ENCODE data around the gene SNORC.
"Not testable (repeated sequence)": the region's sequence is repeated elsewhere in the genome, so short reads cannot be mapped to it uniquely, and the experiment has no call there.

Gene SNORC

GRCh38 chr2:232846055-232846454 is 24.0 kb upstream of the SNORC start:
- no peak for TF ChIP-seq CTCF (IDR thresholded peaks at IDR 0.05)
- H3K27me3 ChIP-seq, result no peaks in the 10 kb centered on the region
- no peak overlapping the region for H3K4me3 ChIP-seq (ENCODE audit: low read depth in 1 of 2, low read length in 1 of 2)
- H3K9me3 ChIP-seq, result no peaks in the 10 kb centered on the region
- H3K27ac ChIP-seq, result no peak overlapping the region
- H3K36me3 ChIP-seq, result peaks cover 69% of the 10 kb centered on the region
- peaks cover 9 to 13% of the 10 kb centered on the region in 2 experiments for H3K4me1 ChIP-seq (ENCODE audit: control insufficient read depth in 1 of 2, insufficient read depth in 1 of 2, low read depth in 1 of 2, low read length in 1 of 2)

- H3K9me3 ChIP-seq, result no peaks in the 10 kb centered on the region
- H3K4me1 ChIP-seq (ENCODE audit: control insufficient read depth in 1 of 2, insufficient read depth in 1 of 2, low read depth in 1 of 2, low read length in 1 of 2), result no peaks in the 10 kb centered on the region
- TF ChIP-seq CTCF (IDR thresholded peaks at IDR 0.05), result no peak
- H3K36me3 ChIP-seq, result peaks cover 84% of the 10 kb centered on the region
- H3K27me3 ChIP-seq, result no peaks in the 10 kb centered on the region
- no peak overlapping the region for H3K4me3 ChIP-seq (ENCODE audit: low read depth in 1 of 2, low read length in 1 of 2)
- no peak overlapping the region for H3K27ac ChIP-seq
Observed at GRCh38 chr2:232850039-232850438, 20.0 kb upstream of the SNORC start.

GRCh38 chr2:232852081-232852480 is 18.0 kb upstream of the SNORC start:
- H3K36me3 ChIP-seq, result peaks cover 85% of the 10 kb centered on the region
- H3K27me3 ChIP-seq; H3K4me1 ChIP-seq (ENCODE audit: control insufficient read depth in 1 of 2, insufficient read depth in 1 of 2, low read depth in 1 of 2, low read length in 1 of 2); H3K9me3 ChIP-seq; H3K27ac ChIP-seq; H3K4me3 ChIP-seq (ENCODE audit: low read depth in 1 of 2, low read length in 1 of 2): not testable (repeated sequence)

- no peak overlapping the region for H3K27ac ChIP-seq
- no peaks in the 10 kb centered on the region for H3K27me3 ChIP-seq
- H3K9me3 ChIP-seq, result no peaks in the 10 kb centered on the region
- no peak for TF ChIP-seq CTCF (IDR thresholded peaks at IDR 0.05)
- H3K4me1 ChIP-seq (ENCODE audit: control insufficient read depth in 1 of 2, insufficient read depth in 1 of 2, low read depth in 1 of 2, low read length in 1 of 2), result no peaks in the 10 kb centered on the region
- peaks cover 85% of the 10 kb centered on the region for H3K36me3 ChIP-seq
- H3K4me3 ChIP-seq (ENCODE audit: low read depth in 1 of 2, low read length in 1 of 2), result no peak overlapping the region
Observed at GRCh38 chr2:232852676-232853075, 17.4 kb upstream of the SNORC start.

GRCh38 chr2:232854082-232854481 is 16.0 kb upstream of the SNORC start:
- TF ChIP-seq CTCF (IDR thresholded peaks at IDR 0.05), result no peak
- H3K9me3 ChIP-seq, result no peaks in the 10 kb centered on the region
- H3K36me3 ChIP-seq, result peaks cover 85% of the 10 kb centered on the region
- H3K27ac ChIP-seq, result no peak overlapping the region
- H3K27me3 ChIP-seq, result no peaks in the 10 kb centered on the region
- no peak overlapping the region for H3K4me3 ChIP-seq (ENCODE audit: low read depth in 1 of 2, low read length in 1 of 2)
- H3K4me1 ChIP-seq (ENCODE audit: control insufficient read depth in 1 of 2, insufficient read depth in 1 of 2, low read depth in 1 of 2, low read length in 1 of 2), result no peaks in the 10 kb centered on the region

- no peaks in the 10 kb centered on the region for H3K4me1 ChIP-seq (ENCODE audit: control insufficient read depth in 1 of 2, insufficient read depth in 1 of 2, low read depth in 1 of 2, low read length in 1 of 2)
- no peak for TF ChIP-seq CTCF (IDR thresholded peaks at IDR 0.05)
- no peaks in the 10 kb centered on the region for H3K9me3 ChIP-seq
- no peak overlapping the region for H3K27ac ChIP-seq
- peaks cover 82% of the 10 kb centered on the region for H3K36me3 ChIP-seq
- no peaks in the 10 kb centered on the region for H3K27me3 ChIP-seq
- no peak overlapping the region for H3K4me3 ChIP-seq (ENCODE audit: low read depth in 1 of 2, low read length in 1 of 2)
Observed at GRCh38 chr2:232857158-232857563, 12.9 kb upstream of the SNORC start.
